T follicular helper cell (primary cell): ENCODE data around the gene LEF1.
A peak's percentile ranks its signal among the peaks of the same experiment; 100 is the strongest.

Experiments used
- DNase-seq: peaks from one replicate; pipeline ENCODE4 v3.0.0-alpha.2; 2020; ENCODE audit warnings: low read depth

LEF1 gene

DNA sequence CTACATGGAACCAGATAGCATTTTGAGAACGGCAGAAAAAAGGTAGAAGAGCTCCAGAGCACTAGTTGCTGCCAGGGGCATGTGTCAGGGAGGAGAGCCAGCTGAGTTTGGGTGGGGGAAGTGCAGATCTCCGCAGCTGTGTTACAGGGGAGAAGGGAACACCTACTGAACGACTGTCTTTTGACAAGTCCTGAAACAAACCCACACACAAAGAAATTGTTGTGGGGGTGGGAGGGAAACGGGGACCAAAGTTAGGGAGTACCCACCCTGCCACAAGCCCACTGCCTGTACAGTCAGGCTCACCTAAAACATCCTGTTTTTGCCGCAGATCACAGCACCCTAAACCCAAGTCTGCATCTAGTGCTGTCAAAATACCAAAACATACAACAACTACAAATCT is 55.5 kb downstream of the LEF1 start:
- DNase-seq = peak; percentile 22

DNA sequence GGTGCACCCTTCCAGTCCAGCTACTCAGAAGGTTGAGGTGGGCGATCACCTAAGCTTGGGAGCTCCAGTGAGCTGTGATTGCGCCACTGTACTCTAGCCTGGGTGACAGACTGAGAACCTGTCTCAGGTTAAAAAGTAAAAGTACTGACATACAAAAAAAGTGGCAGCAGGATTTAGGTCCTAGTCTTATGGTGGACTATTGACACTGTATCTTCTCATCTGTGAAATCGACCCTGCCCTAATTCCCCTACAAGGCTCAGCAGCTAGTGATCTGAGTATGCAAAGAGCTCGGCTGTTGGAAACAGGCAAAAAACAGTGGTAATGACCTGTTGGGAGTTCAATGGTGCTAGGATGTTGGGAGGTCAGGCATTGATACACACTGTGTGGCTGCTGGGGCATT is 57.0 kb downstream of the LEF1 start:
- DNase-seq = no peak

DNA sequence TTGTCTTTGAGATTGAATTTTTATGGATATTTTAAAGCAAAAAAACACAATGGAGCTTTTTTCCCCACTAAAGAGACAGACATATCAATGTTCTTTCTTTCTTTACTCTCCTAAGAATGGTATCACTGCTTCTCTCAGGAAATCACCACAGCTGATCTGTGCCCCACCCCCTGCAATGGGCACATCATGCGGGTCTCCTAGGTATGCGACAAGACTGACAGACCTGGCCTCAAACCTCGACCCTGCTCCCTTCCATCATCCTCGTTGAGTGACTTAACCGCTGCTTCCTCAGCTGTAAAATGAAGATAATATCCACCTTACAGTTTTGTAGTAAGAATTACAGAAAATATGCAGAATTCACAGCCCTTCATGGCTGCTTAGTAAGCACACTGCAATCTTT is 58.3 kb downstream of the LEF1 start:
- no peak for DNase-seq

DNA sequence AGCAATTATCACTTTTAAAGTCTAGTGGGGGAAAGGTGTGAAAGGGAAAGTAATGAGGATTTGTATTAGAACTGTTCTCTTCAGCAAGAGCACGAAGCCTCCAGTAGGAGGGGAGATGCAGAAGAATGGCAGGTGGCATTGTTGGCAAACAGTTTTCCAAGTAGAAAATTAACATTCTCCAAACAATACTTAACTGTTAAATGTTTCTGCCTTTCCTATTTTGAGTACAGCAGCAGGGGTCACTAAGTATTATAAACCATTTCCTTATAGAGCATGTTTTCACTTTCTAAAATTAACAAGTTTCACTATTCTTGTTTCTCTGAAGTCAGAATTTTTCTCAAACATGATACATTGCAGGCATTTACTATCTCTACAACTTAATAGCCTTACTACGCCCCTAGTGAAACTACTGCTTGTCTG is 58.7 kb downstream of the LEF1 start:
- DNase-seq = no peak

DNA sequence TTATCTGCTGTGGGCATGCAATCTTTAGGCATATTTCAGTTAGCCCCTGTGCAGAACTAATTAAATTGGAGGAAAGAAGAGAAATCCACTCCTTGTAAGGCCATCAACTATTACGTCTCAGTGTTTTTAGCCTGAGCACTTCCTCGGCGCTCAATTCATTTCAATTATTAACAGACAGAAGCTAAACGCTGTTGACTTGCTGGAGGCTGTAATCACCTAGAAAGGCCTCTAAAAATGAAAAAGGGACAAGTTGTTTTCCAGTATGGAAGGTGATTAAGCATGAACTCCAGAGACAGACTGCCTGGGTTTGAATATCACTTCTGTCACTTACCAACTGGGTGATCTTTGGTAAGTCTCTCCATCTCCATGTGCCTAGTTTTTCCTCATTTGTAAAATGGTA is 59.6 kb downstream of the LEF1 start:
- DNase-seq = no peak

DNA sequence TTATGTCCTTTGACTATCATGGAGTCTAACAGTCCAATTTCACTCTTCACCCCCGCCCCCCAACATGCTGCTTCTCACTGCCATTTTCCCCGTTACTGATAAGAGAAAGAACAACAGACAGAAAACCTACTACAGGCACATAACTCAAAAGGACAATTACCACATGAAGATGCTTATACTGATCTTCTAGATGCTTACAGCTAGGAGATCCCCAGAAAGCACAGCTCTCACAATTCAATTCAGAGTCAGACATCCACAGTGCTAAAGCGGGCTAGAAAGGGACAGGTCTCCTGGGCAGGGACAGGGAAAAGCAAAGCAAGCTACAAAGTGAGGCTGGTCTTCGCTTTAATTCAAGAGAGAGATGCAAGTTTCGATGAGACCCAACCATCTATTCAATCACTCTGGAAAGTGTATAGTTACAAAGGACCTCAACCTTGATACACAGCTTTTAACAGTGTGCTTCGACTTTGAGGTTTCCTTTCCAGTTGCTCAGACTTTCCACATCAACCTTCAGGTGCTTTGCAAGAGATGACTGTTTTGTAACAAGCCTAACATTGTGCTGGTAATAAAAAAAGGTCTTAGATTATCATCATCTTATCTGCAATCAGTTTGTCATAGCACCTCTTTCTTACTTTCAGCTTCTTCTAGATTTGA is 60.9 kb downstream of the LEF1 start:
- DNase-seq = peak; percentile 21

DNA sequence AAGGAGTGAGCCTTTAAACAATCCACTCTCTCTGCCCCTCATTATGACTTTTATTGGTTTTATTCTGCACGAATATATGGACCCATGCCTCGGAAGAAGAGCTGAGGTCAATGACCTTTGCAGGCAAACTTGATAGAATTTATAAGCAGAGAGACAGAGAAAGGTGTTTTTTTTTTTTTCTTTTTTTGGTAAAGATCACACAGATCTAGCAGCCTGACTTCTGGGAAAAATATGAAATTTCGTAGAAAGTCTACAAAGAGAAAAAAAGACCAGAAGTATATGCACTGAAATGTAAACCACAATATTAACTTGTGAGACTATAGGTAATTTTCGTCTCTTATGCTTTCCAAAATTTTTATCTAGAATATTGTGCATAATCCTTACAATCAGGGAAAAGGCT is 61.6 kb downstream of the LEF1 start:
- DNase-seq = no peak

DNA sequence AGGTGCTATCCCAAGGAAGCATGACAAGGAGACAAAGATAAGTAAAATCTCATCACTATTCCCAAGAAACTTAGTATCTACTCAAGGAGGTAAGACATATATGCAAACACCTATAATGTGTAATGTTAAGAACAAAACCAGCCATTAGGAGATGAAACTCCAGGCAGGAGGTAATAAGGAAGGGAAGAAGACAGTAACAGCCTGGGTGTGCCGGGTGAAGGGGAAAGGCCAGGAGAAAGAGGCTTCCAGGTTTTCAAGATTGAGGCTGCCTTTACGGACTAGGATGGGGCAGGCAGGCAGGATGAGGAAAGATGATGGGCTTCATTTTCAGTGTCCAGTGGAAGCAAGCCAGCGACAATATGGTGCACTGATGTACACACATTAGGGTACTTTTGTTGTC is 62.5 kb downstream of the LEF1 start:
- DNase-seq = no peak

DNA sequence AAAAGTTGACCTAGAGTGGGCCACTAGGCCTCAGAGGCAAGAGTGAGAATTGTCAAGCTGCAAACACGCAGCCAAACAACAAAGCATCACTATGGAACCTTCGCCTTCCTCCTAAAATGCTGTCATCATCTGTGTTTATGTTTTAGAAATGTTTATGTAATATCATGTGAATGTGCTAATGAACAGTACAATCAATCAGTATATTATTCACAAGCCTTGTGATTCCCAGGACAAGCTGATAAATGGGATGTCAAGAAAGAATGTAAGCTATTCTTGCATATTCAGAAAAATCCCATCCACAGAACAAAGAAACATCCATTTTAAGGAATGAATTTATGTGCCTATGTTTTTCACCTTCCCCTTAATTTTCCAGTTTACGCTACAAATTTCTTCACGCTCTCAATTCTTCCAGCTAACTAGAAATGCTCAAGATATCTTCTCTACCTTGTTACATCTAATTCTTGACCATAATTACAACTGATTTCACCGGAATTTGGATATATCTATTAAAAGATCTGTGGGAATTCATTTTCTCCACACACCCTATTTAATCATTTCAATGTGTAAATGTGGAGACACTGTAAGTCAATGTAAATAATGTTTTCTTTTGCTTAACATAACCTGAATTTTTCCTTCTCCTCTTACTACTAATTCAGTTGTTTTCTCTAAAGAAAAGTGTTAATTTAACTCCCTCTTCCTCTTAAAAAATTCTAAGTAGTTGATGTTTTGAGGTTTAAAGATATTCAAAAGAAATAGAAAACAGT is 65.5 kb downstream of the LEF1 start:
- DNase-seq = no peak

DNA sequence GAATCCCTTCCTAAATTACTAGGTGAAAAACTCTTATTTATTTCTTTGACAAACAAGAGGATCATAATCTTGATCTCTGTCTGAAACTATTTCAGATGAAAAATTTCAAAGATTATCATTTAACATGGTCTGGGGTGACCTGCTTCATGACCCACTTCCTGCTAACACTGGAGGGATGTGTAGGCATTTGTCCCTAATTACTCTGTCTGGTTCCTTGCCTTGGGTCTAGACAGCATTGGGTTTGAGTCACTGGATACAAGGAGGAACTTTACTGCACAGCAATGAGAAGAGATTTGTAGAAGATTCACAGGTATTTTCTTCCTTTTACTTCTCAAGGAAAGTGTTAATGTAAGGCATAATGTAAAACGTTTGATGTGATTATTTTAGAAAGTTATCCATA is 67.9 kb downstream of the LEF1 start:
- no peak for DNase-seq

DNA sequence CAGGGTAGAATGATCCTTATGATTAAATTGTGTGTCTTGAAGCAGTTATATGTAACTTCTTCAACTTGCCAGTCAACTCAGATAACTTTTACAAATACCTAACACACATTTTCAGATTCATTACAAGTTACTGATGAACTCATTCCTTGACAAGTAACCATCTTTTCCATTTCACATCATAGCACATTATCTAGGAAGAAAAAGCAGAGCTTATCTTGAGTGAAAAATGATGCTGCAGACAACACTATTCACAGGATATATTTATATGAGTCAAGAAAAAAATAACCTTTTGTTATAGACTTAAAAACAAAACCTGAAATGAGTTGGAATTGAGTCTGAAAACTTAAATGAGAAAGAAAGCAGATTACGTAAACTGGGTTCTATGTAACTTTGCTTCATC is 68.9 kb downstream of the LEF1 start:
- DNase-seq = no peak

DNA sequence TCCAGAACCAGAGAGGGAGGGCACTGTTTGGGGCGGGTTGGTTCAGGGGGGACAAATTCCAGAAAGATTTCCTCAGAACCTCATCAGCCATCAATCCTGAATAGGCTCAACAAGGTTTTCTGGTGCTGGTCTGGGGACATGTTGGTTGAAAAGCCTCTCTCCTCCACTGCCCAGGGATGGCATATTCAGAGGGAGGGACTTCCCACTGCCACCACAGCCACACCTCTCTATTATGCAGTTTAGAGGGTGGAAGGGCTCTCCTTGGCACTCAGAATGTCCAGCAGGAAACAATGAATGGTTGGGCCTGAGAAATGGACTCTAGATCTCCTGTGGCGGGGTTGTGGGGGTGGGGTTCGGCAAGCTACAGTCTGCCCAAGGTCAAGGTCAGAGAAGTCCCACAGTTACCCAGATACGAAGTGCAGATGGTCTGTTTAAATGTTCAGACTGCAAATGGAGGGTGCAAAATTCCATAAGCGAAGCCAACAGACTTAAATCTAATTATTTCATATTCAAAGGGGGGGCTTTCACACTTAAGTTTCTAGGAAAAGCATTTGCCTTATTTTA is 70.7 kb downstream of the LEF1 start:
- no peak for DNase-seq

DNA sequence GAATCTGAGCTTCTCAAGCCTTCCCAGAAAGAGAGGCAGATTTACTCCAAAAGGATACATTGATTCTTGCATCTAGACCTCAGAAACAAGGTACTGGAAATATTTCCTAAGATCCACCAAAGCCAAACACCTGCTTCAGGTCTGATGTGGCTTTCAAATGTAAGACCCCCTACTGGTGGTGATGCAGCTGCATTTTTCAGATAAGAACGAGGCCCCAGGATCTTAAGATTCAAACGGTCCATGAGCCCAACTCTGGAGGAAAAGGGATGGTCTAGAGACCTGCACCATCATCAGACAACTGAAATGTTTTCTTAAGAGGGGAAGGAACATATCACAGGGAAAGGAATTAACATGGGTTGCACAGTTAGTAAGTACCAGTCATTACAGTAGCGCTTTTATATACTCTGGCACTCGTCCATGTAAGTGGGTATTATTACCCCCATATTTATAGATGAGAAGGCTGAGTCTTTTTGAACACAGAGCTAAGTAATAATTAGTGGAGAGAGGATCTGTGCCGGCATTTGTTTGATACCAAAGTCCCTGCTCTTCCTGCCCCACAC is 73.7 kb downstream of the LEF1 start:
- DNase-seq = no peak

DNA sequence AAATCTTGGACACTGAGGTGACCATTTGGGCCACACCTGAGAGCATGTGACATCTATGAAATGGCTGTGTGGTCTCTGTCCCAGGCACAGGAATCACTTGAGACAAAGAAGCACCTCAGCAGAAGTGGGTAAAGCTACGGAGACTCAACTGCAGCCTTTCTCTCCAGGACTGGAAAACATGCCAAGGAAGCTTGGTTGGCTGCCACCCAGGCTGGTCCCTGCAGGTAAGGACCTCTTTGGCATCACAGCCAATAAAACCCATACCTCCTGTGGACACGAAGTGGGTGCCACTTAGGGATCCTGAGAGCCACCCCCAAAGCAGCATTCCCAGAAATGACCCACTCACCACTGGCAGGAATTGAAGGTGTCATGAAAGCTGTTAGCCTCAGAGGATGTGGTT is 74.6 kb downstream of the LEF1 start:
- DNase-seq = no peak

DNA sequence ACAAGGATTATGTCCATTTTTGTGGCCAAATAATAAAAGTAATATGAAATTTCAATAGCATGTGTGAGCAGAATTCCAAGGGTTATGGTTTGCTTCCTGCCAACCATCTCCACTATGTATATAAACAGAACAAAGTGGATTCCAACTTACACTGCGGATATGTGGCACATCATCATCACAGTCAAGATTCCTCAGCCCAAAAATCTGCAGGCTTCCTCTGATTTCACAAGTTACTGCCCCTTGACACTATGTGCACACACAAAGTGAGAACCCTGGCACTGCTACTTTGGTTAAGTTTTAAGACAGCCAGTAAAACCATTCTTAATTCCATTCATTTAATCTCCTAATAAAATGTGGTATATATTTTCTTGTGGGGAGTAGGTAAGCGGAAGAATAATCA is 76.4 kb downstream of the LEF1 start:
- DNase-seq = no peak

DNA sequence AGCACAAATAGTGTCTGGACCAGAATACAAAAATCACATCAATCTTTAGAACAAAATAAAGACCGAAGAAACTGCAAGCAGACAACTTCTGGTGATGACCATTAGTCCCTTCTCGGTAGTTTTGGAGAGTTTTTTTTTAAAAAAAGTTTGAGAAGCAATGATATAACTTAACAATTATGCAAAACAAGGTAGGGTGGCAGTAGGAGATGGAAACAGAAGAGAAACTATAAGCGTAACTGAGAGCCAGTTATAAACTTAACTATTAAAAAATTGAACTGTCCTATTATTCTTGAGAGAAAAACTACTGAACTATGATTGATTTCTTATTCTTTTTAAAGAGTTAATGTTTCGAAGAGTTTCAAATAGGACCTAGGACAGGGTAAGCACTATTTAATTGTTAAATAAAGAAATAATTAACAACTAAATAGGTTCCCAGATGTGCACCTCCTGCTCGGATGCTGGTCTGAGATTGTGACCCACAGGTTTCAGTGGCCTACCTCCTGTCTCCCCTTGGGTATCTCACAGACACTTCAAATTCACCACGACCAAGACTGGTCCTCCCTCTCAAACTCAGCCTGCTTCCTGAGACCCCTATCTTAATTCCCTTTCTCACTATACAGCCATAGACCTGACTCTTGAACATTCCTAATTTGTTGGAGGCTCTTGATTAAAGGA is 81.3 kb downstream of the LEF1 start:
- DNase-seq = no peak

DNA sequence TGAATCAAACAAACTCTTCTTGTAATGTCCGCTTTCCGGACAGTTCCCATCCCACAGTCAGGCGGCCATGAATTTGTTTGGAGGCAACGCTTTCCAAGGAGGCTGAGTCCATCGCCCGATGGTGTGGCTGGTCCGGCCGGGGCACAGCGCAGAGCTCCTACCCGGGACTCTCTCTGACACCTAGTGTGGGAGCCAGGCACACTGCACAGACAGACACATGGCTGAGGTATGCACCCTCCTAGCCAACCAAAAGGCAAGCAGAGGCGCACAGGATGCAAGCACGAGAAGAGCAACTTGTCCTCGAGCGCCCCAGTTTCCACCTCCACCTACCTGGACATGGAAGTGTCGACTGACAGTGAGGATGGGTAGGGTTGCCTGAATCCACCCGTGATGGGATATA is 87.5 kb downstream of the LEF1 start:
- no peak for DNase-seq

DNA sequence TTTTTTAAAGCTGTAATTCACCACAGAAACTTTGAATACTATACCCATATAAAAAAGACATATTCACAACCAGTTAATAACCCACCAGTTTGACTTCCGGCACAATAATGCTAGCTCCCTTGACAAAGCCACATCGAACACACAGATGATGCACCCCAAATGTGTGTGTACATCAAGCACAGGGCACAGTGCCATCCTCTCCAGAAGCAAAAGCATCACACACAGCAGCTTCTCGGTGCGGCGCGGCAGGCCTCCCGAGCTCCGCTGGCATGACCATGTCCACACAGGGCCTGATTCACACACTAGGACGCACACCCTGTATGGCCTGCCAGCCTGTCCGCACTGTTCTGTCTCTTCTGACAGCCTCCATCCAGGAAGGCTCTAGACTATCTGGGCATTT is 88.0 kb downstream of the LEF1 start:
- peak; percentile 23 for DNase-seq

DNA sequence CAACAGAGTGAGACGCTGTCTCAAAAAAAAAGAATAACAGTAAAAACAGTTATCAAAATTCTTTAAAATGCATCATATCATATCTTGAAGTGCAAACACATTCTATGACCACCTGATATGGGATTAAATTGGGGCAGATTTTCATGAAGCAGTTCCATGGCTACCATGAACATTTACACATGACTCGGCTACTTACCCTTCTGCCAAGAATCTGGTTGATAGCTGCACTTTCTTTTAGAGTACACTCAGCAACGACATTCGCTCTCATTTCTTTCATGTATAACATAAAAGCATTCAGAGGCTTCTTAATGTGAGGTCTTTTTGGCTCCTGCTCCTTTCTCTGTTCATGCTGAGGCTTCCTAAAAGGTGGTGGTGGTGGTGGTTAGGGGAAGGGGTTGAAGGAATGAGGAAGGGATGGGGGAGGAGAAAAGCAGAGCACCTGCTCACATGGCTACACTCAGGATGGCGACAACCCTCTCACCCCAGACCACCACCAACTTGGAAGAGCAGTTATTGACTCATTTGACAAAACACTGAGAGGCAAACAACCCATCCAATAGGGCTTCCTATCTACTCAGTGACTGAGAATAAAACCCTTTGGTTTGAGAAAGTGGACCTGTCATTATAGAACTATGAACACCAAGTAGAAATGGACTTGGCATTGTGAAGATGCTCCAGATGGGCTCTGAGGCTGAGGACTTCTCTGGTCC is 90.6 kb downstream of the LEF1 start:
- DNase-seq = no peak

DNA sequence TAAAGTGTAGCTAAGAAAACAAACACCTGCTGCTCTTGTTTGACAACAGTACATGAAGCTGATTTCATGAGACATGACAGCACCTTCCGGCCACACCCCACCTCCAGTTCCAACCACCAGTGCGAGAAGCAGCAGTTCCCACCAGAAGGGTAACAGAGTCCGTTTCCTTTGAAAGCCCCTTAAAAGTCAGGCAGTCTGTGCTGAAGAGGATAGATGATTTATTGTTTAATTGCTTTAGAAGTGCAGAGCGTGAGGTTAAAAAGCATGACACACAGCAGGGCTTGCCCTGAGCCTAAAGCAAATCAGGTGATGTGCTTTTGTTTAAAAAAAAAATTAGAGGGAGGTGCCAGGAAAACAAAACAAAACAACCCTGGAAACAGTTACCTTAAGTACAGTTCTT is 96.4 kb downstream of the LEF1 start:
- DNase-seq = peak; percentile 57

DNA sequence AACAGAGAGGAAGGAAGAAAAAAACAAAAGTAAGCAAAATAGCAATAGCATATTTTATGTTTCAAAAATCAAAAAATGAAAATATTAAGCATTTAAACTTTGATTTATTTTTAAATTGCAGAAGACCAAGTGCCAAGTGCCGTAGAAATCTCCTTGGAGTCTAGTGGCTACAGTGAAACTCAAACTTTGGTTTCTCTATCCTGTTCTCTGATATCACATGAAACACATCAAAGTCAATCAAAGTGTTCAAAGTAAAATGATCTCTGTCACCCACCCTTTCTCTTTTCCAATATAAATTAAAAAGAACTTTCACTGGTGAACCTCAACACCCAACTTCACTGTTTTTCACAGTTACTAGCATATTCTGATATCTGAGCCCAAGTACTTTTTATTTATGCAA is 98.0 kb downstream of the LEF1 start:
- no peak for DNase-seq

DNA sequence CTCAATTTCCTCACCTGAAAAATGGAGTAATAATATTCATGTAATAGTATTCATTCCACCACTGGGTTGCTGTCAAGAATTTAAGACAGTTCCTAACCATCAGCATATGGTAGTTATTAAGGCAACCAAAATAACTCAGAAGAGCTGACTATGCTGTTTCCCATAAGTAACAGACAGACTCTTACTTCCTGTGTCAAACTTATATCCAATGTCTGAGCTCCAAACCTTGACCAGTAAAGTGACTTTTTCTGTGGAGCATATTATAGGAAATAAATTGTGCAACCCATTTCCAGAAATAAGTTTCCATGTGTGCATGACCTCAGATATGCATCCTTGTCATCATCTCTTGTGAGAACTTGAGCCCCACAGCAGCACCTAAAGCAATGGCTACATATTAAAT is 100.3 kb downstream of the LEF1 start:
- no peak for DNase-seq
